Endothelial cell of umbilical vein (primary cell): ENCODE measurements around the gene TMEM181. TPM values are rescaled to one million over a fixed set of nuclear protein-coding genes. Genes with fewer than 3 reads are reported as not detected.

Source experiments
- BruUV-seq: library from RNA; stranded (reverse); fragments of 400-500 nt; replicated peaks from 2 replicates; lab custom pipeline; 2021; lab: Mats Ljungman, UMichigan
- CTCF ChIA-PET: fragments of 300-600, 350-600 bp; sonication (Branson Sonifier 250); formaldehyde crosslinking; loops from one replicate; lab custom pipeline; 2021; ENCODE audit warnings: antibody characterized with exemption, inconsistent platforms; lab: Charles Lee
- POLR2A ChIA-PET: fragments of 300-600, 350-600 bp; sonication (Branson Sonifier 250); formaldehyde crosslinking; loops from one replicate; lab custom pipeline; 2021; ENCODE audit warnings: antibody characterized with exemption, inconsistent platforms; lab: Charles Lee
- DNase-seq: peaks from one replicate; pipeline ENCODE4 v3.0.0-alpha.2; 2011; ENCODE audit warnings: low read depth, low spot score
- FAIRE-seq: peaks from 2 replicates; lab custom pipeline; 2011; peaks lifted over from hg19 to GRCh38; lab: Jason Lieb, UNC
- H2AFZ ChIP-seq: 2 replicates; pipeline ENCODE4 v1.6.0; 2012; ENCODE audit warnings: low read depth, low read length, control low read depth, inconsistent platforms
- H3K27ac ChIP-seq: 2 replicates; pipeline ENCODE4 v1.5.1; 2011; ENCODE audit warnings: low read depth, mild to moderate bottlenecking, control low read depth, low read length, moderate library complexity; ENCODE audit not compliant: insufficient read depth
- H3K27me3 ChIP-seq, 2 experiments: 2 replicates each; pipeline versions ENCODE4 v1.6.0 to v1.6.1; 2011; ENCODE audit warnings: low read length in 2 of 2, mixed read lengths in 1 of 2; ENCODE audit not compliant: control insufficient read depth in 2 of 2, insufficient read depth in 2 of 2
- H3K36me3 ChIP-seq, 2 experiments: 2 replicates in 1 of 2; 3 replicates in 1 of 2; pipeline ENCODE4 v1.5.1; 2011; ENCODE audit warnings: low read length in 2 of 2, mild to moderate bottlenecking in 1 of 2, moderate library complexity in 1 of 2; ENCODE audit not compliant: control insufficient read depth in 2 of 2, insufficient read depth in 2 of 2; ENCODE audit errors: extremely low read depth in 1 of 2
- H3K4me1 ChIP-seq: 3 replicates; pipeline ENCODE4 v1.5.1; 2011; ENCODE audit warnings: mild to moderate bottlenecking, low read length; ENCODE audit not compliant: control insufficient read depth, insufficient read depth; ENCODE audit errors: extremely low read depth
- H3K4me2 ChIP-seq: 2 replicates; pipeline ENCODE4 v1.6.1; 2011; ENCODE audit warnings: low read length, control low read depth, mixed read lengths; ENCODE audit not compliant: insufficient read depth
- H3K4me3 ChIP-seq, 3 experiments: fragments of 200-600 bp in 1 of 3; sonication (generic), shearing (Covaris generic) in 1 of 3; replicated peaks in 1 of 3; 2 replicates each; pipeline ENCODE4 v1.5.1; 2011 to 2016; ENCODE audit warnings: control low read depth in 3 of 3, low read length in 3 of 3, mild to moderate bottlenecking in 2 of 3, inconsistent platforms in 1 of 3, low read depth in 1 of 3, moderate library complexity in 1 of 3; ENCODE audit not compliant: insufficient read depth in 1 of 3
- H3K79me2 ChIP-seq: 2 replicates; pipeline ENCODE4 v1.6.0; 2012; ENCODE audit warnings: low read length, inconsistent platforms; ENCODE audit not compliant: control insufficient read depth, insufficient read depth
- H3K9ac ChIP-seq: replicated peaks from 2 replicates; pipeline ENCODE3; 2011; ENCODE audit warnings: low read length, control low read depth; ENCODE audit not compliant: insufficient read depth; ENCODE audit errors: extremely low read depth
- H3K9me1 ChIP-seq: replicated peaks from 3 replicates; pipeline ENCODE4 v1.6.0; 2011; ENCODE audit warnings: mild to moderate bottlenecking, low read length; ENCODE audit not compliant: control insufficient read depth, insufficient read depth; ENCODE audit errors: extremely low read depth
- H3K9me3 ChIP-seq: replicated peaks from 2 replicates; pipeline ENCODE4 v1.5.1; 2012; ENCODE audit warnings: low read length, inconsistent platforms; ENCODE audit not compliant: control insufficient read depth, insufficient read depth
- H4K20me1 ChIP-seq: replicated peaks from 2 replicates; pipeline ENCODE3; 2011; ENCODE audit warnings: mild to moderate bottlenecking, low read length; ENCODE audit not compliant: control insufficient read depth, insufficient read depth; ENCODE audit errors: extremely low read depth
- CTCF ChIP-seq, 2 donors: IDR thresholded peaks; 1 replicate in 1 of 2; 2 replicates in 1 of 2; pipeline ENCODE4 v1.5.1; 2011; ENCODE audit warnings: low read length in 2 of 2, mild to moderate bottlenecking in 2 of 2, moderate library complexity in 2 of 2, control low read depth in 1 of 2, inconsistent platforms in 1 of 2, low read depth in 1 of 2; ENCODE audit not compliant: insufficient read depth in 1 of 2; ENCODE audit errors: extremely low read depth in 1 of 2
- EZH2 ChIP-seq: IDR thresholded peaks from 2 replicates; pipeline ENCODE4 v1.6.1; 2012; ENCODE audit warnings: borderline replicate concordance, low read depth, mild to moderate bottlenecking, moderate library complexity, low read length, inconsistent platforms; ENCODE audit not compliant: severe bottlenecking
- FOS ChIP-seq: IDR thresholded peaks from 2 replicates; pipeline ENCODE4 v1.6.1; 2011; ENCODE audit warnings: mild to moderate bottlenecking, low read length, moderate library complexity, borderline replicate concordance; ENCODE audit not compliant: insufficient read depth
- GATA2 ChIP-seq: IDR thresholded peaks from 2 replicates; pipeline ENCODE4 v1.7.0; 2011; ENCODE audit warnings: low read depth, mild to moderate bottlenecking, moderate library complexity, mixed read lengths, low read length; ENCODE audit not compliant: insufficient read length, insufficient read depth
- JUN ChIP-seq: IDR thresholded peaks from 2 replicates; pipeline ENCODE4 v1.6.1; 2011; ENCODE audit warnings: borderline replicate concordance, low read depth; ENCODE audit not compliant: insufficient read length, insufficient read depth
- MAX ChIP-seq: IDR thresholded peaks from 2 replicates; pipeline ENCODE4 v1.6.1; 2011; ENCODE audit not compliant: insufficient read depth, insufficient read length
- MYC ChIP-seq: IDR thresholded peaks from one replicate; pipeline ENCODE4 v1.6.1; 2011; ENCODE audit warnings: mild to moderate bottlenecking, low read depth, low read length
- POLR2A ChIP-seq: IDR thresholded peaks from 2 replicates; pipeline ENCODE4 v1.6.1; 2012; ENCODE audit warnings: low read depth, mild to moderate bottlenecking, control low read depth, low read length
- POLR2AphosphoS5 ChIP-seq: IDR thresholded peaks from 2 replicates; pipeline ENCODE4 v1.6.1; 2012; ENCODE audit warnings: low read depth, mild to moderate bottlenecking, control low read depth, low read length, moderate library complexity; ENCODE audit not compliant: insufficient read depth
- dilution Hi-C: fragments of 300-500 bp; cut with MboI; formaldehyde crosslinking; loops from one replicate; pipeline ENCODE4 v1.15.0; 2019; ENCODE audit warnings: low sequenced_read_pairs; ENCODE audit not compliant: extremely low pct_ligation_motif_present
- intact Hi-C: fragments of 100-400 bp; cut with micrococcal nuclease; formaldehyde crosslinking; loops from one replicate; pipeline ENCODE4 v1.10.0; 2022
- polyA plus RNA-seq, 4 experiments: library from polyadenylated mRNA; depleted of rRNA in 3 of 4; stranded (reverse) in 3 of 4; unstranded in 1 of 4; fragments of >200 nt; gene quantifications; 2 replicates each; pipeline versions ENCODE4 v1.2.1 to v1.2.3, GENCODE V29; 2011 to 2012; ENCODE audit warnings: missing spikeins in 1 of 4
- total RNA-seq: library from RNA; stranded (reverse); gene quantifications from 2 replicates; pipeline ENCODE4 v1.2.3, GENCODE V29; 2021

TMEM181 gene
- total and polyA plus RNA-seq, 2 donors (not counting 3 experiments of a cell fraction or from before 2014, with no cell fraction given), result 21.7 to 33.5 TPM

- Histone ChIP-seq H3K4me2 (no peak overlapping the region), H3K27me3 (no peaks in the 10 kb centered on the region), H3K4me3 (no peak overlapping the region), H2AFZ (no peak overlapping the region), H3K27ac (no peak overlapping the region), H4K20me1 (no peaks in the 10 kb centered on the region), H3K9me3 (no peaks in the 10 kb centered on the region), H3K36me3 (no peaks in the 10 kb centered on the region), H3K9ac (no peak overlapping the region), H3K9me1 (no peaks in the 10 kb centered on the region), H3K79me2 (peaks cover 19% of the 10 kb centered on the region), H3K4me1 (peaks cover 19% of the 10 kb centered on the region)
- dilution Hi-C loops, result no loop called here
- TF ChIP-seq POLR2A (no peak), FOS (no peak), MAX (no peak), JUN (no peak), GATA2 (no peak), POLR2AphosphoS5 (no peak), EZH2 (no peak), CTCF (IDR thresholded peaks at IDR 0.05; ENCODE audit: extremely low read depth in 1 of 2, insufficient read depth in 1 of 2, low read depth in 1 of 2, low read length in 2 of 2) (no peak), MYC (no peak)
- BruUV-seq, result no TSS peak
- ChIA-PET CTCF (interaction anchor here (1.8 to 4.6 kb wide), 3 partner anchors 12 to 433 kb away, joined by 9 to 21 read pairs (median 9); no protein-coding TSS in a partner anchor), POLR2A (no interaction called here)
- FAIRE-seq (no peak), DNase-seq (no peak)
- intact Hi-C loops, result no loop called here
These were observed 87.6 kb downstream of the TMEM181 start for GRCh38 chr6:158647501-158647900.
